GM18511 (cell line): ENCODE data around the gene ANO10.
A peak's percentile ranks its signal among the peaks of the same experiment; 100 is the strongest.
"Not testable (repeated sequence)": the region's sequence is repeated elsewhere in the genome, so short reads cannot be mapped to it uniquely, and the experiment has no call there.

Experiments
- ATAC-seq: cut with Tn5 transposase; IDR thresholded peaks from one replicate; pipeline ENCODE4 v1.9.1; 2021; ENCODE audit warnings: mild to moderate bottlenecking, moderate library complexity; ENCODE audit not compliant: unreplicated experiment

ANO10 gene

DNA sequence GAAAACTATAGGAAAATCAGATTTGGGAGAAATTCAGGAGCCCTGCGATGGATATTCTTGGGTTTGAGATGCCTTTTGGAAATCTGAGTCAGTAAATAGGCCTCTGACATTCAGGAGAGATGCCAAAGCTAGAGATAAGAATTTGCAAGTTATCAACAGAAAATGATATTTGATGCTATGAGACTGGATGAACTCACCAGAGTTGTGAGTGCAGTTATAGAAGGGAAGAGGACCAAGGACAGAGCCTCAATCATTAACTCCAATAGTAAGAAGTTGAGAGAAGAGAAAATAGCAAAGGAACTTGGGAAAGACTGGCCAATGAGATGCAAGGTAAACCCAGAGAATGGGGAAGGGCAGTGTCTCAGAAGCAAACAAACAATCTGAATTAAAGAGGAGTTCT is 7.9 kb upstream of the ANO10 start:
- ATAC-seq: peak; percentile 41

DNA sequence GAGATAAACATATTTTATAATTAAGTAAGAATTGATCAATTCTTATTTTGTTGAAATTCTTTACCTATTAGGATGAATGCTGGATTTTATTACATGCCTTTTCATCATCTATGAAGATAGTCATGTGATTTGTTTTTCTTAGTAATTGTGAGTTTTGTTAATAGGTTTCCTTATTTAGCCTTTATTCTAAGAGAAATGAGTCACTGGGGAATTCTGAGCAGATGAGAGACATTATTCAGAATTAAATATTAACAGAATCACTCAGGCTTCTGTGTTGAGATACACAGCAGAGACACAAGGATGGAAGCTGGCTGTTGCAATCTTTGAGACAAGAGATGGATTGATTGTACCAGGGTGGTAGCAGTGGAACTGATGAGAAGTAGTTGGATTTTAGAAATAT is 7.4 kb upstream of the ANO10 start:
- peak; percentile 79 for ATAC-seq

DNA sequence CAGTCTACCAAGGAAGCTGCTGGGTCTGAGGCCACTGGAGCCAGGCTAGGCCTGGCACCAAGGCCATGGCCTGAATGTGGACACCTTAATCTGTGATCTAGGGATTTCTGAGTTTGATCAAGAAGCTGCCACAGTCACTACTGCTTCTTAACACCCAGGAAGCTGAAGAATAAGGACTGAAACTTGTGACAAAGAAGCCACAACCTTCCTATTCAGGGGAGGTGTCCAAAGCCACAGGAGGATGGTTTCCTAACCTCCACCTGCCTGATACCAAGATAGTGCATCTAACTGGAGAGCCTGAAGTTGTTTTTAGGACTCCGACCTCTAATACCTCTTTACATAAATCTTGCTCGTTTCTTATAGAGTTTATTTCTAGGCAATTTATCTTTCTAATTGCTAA is 5.5 kb upstream of the ANO10 start:
- peak; percentile 58 for ATAC-seq

DNA sequence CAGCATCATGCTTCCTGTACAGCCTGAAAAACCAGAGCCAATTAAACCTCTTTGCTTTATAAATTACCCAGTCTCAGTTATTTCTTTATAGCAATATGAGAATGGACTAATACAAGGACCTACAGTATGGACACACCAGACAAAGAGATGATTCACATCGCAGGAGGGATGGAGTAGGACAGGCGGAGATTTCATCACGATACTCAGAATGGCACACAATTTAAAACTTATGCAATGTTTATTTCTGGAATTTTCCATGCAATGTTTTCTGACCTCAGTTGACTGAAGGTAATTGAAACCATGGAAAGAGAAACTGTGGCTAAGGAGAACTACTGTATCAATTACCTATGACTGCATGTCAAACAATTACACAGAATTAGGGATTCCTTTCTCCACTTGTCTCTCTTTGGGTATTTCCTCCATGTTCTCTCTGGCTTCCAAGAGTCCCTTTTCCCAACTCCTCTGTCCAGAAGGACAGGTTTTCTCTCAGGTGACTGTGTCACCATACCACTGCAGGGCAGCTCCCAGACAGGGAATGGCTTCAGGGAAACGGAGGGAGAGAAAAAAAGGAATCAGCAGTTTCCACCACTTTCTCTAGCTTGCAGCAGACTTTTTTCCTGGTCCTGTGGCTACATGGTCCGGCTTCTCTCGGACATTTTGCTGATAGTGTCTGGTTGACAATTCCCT is 3.0 kb upstream of the ANO10 start:
- ATAC-seq: no peak

DNA sequence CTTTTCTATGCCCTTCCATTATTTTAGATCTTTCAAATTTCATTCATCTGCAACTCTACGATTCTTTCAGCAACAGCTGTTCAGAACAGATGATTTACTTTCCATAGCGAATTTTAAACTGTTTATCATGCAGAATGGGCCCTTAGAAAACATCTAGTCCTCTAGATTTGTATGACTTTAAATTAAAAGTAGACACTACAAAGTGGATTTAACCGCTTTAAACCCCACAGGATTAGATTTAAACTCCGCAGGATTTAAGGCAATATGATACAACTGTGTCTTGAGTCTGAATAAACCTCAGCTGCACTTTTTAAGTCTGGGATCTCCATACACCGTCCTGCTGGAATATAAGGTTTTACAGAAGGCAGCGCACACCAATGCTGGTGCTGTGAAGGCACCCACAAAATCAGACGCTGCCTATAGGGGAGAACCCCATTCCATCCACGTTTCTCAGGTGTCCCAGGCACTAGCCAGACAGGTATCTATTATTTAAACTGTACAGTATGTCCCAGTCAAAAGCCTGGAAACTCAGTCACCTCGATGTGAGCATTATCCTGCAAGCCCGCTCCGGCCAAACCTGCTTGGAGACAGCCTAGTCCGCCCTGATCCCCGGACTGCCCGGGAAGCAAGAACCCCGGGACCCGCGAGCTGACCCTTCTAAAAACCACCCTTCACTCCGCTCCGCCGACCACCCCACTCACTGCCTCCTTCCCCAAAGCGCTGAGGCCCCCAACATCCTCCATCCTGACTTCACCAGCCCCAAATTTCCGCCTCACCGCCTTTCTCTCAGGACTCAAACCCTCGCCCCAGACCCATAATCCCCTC is 768 bp downstream of the ANO10 start:
- ATAC-seq: peak; percentile 7

DNA sequence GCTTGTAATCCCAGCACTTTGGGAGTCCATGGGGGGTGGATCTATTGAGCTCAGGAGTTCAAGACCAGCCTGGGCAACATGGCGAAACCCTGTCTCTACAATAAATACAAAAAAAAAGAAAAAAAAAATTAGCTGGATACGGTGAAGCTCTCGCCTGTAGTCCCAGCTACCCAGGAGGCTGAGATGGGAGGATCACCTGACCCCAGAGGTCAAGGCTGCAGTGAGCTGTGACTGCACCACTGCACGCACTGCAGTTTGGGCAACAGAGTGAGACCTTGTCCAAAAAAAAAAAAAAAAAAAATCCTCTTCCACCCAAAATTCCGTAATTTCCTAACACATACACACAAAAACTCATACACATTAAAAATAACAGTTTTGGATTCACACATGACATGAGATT is 2.2 kb downstream of the ANO10 start:
- ATAC-seq: no peak

DNA sequence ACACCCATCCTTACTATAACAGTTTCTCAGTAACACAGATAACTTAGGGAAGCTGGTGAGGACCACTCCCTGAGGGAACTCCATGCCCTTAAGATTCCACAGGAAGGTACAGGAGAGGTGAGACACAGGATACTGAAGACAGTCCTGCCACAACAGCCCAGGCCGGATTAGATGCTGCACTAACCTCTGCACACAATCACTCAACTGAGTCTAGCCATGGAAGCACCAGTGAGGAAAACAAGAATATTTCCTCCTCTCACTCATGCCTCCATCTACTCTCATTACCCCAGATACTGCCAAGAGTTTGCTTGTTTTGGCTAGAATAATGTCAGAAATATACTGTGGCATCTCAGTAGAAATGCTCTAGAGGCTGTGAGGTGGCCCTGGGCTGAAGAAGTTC is 3.7 kb downstream of the ANO10 start:
- ATAC-seq: no peak

DNA sequence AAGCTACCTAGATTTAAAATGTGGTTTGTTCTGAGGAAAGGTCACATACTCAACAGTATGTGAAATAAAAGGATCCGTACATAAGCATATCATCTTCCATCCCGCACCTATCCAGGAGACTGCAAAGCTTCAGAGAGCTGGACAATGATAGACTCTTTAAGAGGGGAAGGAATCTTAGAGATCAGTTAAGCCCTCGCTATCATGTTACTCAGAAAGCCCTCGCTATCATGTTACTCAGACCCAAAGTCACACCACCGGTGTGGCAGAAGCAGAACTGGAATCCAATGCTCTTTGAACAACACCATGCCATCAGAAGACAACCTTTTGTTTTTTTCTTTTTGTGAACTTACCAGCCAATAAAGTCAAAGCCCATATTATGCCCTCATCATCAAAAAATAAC is 5.8 kb downstream of the ANO10 start:
- no peak for ATAC-seq

DNA sequence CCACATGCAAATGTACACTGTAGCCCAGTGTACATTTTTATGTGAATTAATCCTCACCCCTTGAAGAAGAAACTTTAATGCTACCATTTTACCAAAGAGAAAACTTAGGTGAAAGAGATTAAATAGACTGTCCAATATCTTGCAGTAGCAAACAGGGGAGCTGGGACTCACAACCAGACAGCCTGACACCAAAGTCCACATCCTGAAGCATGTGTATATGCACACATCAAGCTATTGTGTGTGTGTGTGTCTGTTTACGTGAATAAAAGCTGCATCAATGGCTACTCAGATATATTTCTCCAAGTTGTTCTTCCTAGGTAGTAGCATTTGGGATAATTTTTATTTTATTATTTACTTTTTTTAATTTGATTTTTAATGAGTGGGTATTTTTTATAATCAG is 6.7 kb downstream of the ANO10 start:
- no peak for ATAC-seq

DNA sequence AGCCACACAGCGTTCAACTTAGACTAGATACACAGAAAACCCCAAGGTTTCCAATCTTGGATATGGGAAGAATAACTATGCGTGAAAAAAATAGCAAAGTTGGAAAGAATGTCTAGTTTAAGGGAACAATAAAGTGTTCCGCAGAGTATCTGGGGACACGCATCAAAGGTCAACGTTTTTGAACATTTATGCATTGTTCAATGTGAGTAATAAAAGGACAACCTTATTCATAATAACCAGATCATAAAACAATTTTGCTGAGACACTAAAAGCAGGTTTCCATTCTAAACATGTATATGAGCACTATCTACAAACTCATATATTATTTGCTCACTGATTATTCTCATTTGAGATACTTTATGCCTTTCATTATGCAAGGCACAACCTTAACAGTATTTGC is 7.8 kb downstream of the ANO10 start:
- no peak for ATAC-seq

DNA sequence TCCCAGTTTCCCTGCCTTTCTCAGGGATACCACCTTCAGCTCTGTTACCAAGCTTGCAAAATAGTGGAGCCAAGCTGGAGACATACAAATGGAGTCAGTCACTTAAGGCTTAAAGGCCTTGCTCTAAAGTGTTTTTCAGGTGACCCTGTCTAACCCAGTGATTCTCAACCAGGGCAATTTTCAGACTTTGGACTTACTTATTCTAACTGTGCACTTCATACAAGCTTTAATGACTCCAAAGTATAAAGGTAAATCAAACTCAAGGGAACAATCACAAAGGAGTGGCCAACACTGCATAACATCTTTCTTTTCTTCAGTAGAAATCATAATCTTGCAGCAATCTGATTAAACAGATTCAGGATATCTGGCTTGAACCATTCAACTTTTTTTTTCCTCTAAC is 9.4 kb downstream of the ANO10 start:
- no peak for ATAC-seq

DNA sequence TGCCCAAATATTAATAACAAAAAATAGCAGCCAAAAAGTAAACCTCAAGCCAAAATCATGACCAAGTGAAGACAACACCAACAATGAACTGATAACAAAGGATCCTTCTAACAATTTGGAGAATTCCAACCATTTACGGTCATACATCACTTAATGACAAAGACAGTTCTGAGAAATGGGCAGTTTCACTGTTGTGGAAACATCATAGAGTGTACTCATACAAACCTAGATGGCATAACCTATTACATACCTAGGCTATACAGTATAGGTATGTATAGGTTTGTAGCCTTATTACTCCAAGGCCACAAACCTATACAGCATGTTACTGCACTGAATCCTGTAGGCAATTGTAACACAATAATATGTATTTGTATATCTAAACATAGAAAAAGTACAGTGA is 12.4 kb downstream of the ANO10 start:
- ATAC-seq: no peak

DNA sequence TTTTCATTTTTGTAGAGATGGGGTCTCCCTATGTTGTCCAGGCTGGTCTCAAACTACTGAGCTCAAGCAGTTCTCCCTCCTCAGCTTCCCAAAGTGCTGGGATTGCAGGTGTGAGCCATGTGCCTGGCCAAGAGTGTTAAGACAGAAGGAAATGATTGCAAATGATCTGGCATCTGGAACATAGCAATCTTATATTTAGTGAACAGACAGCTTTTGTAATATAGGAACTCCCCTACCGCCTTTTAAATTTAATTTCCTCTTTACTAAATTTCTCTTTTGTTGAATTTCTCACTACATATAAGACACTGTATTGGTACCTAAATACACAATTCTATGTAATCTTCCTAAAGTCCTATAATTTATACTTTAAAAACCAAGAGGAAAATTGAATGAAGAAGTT is 13.1 kb downstream of the ANO10 start:
- no peak for ATAC-seq

DNA sequence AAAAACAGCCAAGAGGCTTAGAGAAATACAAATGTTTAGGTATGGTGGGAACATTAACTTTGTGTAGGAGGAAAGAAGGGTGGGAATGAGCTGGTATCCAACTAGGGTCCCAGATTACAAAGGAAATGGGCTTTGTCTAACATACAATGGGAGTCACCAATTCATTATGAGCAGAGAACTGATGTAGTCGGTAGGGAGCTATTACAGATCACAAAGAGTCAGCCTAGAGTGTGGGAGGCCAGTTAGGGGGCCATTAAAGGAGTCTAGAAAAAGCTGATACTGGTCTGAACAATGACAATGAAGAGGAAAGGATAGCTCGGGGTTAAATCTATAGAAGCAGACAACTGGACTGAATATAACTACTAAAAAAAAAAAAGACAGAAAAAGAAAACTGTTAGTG is 15.5 kb downstream of the ANO10 start:
- no peak for ATAC-seq

DNA sequence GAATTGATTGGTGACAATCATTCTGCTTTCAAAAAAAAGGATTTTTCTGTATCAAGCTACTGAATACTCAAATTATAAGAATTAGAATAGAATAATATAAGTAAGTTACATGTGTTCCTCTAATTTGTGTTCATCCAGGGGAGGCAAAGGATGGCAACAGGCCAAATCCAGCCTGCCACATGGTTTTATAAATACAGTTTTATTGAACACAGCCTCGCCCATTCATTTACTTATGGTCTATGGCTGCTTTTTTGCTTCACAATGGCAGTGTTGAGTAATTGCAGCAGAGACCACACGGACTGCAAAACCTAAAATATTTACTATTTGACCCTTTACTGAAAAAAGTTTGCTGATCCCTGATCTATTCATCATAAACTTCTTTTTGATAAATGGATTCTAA is 21.9 kb downstream of the ANO10 start:
- not testable (repeated sequence) for ATAC-seq

DNA sequence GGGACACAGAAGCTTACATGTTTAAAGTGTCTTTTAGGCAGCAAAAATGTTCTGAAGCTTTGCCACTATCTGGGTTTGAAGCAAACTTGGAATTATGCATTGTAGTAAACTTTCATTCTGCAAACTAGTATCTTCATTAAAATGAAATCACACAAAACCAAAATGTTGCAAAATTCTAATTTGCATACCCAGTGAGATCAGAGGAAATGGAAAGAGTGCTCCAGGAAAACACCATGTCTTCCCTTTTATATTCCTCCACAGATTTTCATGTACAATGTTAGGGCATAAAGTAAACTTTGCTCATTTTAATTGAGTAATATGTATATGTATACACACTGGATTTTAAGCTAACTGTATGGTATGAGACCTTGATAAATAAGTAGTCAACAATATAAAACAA is 23.9 kb downstream of the ANO10 start:
- no peak for ATAC-seq

DNA sequence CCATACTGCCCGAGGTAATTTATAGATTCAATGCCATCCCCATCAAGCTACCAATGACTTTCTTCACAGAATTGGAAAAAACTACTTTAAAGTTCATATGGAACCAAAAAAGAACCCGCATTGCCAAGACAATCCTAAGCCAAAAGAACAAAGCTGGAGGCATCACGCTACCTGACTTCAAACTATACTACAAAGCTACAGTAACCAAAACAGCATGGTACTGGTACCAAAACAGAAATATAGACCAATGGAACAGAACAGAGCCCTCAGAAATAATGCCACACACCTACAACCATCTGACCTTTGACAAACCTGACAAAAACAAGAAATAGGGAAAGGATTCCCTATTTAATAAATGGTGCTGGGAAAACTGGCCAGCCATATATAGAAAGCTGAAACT is 25.6 kb downstream of the ANO10 start:
- ATAC-seq: not testable (repeated sequence)

DNA sequence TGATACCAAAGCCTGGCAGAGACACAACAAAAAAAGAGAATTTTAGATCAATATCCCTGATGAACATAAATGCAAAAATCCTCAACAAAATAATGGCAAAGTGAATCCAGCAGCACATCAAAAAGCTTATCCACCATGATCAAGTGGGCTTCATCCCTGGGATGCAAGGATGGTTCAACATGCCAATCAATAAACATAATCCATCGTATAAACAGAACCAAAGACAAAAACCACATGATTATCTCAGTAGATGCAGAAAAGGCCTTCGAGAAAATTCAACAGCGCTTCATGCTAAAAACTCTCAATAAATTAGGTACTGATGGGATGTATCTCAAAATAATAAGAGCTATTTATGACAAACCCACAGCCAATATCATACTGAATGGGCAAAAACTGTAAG is 26.5 kb downstream of the ANO10 start:
- ATAC-seq: not testable (repeated sequence)

DNA sequence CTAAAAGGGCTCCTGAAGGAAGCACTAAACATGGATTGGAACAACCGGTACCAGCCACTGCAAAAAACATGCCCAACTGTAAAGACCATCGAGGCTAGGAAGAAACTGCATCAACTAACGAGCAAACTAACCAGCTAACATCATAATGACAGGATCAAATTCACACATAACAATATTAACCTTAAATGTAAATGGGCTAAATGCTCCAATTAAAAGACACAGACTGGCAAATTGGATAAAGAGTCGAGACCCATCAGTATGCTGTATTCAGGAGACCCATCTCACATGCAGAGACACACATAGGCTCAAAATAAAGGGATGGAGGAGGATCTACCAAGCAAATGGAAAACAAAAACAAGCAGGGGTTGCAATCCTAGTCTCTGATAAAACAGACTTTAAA is 28.2 kb downstream of the ANO10 start:
- not testable (repeated sequence) for ATAC-seq

DNA sequence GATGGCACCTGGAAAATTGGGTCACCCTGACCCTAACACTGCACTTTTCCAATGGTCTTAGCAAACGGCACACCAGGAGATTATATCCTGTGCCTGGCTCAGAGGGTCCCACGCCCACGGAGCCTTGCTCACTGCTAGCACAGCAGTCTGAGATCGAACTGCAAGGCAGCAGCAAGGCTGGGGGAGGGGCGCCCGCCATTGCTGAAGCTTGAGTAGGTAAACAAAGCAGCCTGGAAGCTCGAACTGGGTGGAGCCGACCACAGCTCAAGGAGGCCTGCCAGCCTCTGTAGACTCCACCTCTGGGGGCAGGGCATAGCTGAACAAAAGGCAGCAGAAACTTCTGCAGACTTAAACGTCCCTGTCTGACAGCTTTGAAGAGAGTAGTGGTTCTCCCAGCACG is 29.9 kb downstream of the ANO10 start:
- not testable (repeated sequence) for ATAC-seq

DNA sequence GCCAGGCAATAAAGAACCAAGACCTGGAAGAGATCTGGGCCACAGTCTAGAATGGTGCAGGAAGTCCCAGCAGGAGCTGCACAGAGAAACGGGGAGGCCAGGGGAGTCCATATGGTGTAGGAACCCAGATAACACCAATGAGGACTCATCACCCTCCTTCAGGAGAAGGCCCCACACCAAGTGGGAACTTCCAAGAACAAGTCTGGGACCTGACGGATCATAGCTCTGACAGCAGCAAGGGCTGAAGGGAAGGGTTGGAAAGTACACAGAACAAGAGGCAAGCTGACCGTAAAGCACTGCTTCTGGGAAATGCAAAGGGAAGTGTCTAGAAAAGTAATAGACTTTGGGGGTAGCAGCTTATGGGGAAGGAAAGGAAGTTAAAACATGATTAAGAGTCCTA is 34.5 kb downstream of the ANO10 start:
- ATAC-seq: no peak

DNA sequence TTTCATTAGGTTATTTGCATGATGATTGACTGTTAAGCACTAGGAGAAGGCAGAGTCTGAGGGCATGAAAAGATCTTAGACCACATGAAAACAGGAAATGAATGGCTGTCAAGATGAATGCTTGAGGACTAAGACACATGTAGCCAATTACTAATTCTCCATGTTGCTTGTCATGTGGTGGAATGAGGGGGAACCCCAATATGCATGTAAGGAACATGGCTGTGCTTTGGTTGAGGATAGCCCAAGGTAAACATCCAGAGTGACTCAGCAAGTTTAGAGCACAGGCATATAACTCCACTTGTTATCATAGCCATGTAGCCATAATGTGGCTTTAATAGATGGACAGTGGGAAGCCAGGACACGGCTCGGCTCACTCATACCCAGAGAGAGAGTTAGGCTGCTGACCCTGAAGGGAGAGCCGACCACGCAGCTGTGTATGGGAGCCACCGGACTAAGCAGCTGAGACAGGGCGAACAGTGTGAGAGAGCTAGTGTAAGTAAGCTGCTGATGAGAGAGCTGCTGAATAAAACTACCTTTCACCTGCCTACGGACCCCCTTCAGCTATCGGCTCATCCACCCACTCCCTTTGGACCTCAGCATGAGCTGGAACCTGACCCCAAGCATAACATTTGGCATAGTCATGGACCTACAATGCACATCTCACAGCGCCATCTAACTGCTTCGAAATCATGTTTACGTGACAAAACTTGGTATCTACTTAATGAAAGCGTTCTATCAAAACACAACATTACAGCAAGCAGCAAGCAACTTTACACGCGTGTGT is 37.6 kb downstream of the ANO10 start:
- ATAC-seq: no peak
